Caco-2 (cell line): ENCODE measurements around the gene NUB1. TPM values are rescaled to one million over a fixed set of nuclear protein-coding genes. Genes with fewer than 3 reads are reported as not detected.

Experiments
- BruUV-seq: library from RNA; stranded (reverse); fragments of 400-500 nt; replicated peaks from 2 replicates; lab custom pipeline; 2021; lab: Mats Ljungman, UMichigan
- CTCF ChIA-PET: fragments of 300-600 bp; sonication (Branson Sonifier 250); formaldehyde crosslinking; loops from one replicate; lab custom pipeline; 2022; ENCODE audit warnings: antibody characterized with exemption; lab: Charles Lee
- POLR2A ChIA-PET: fragments of 300-600 bp; sonication (Branson Sonifier 250); formaldehyde crosslinking; loops from one replicate; lab custom pipeline; 2022; ENCODE audit warnings: antibody characterized with exemption; lab: Charles Lee
- DNase-seq, 2 experiments: peaks; one replicate each; pipeline versions ENCODE4 v3.0.0 to v3.0.0-alpha.2; 2020 to 2022
- H3K27me3 ChIP-seq: replicated peaks from 2 replicates; pipeline ENCODE4 v1.6.0; 2011; ENCODE audit warnings: low read length; ENCODE audit not compliant: control insufficient read depth, insufficient read depth
- H3K36me3 ChIP-seq: 2 replicates; pipeline ENCODE4 v1.5.1; 2011; ENCODE audit warnings: low read length; ENCODE audit not compliant: control insufficient read depth, insufficient read depth
- H3K4me1 ChIP-seq: fragments of 250-450 bp; sonication (Bioruptor Pico); 2 replicates; pipeline ENCODE4 v1.5.1; 2020; ENCODE audit warnings: mild to moderate bottlenecking
- H3K4me3 ChIP-seq: 2 replicates; pipeline ENCODE4 v1.5.1; 2011; ENCODE audit warnings: low read depth, mild to moderate bottlenecking, control low read depth, low read length
- H3K9me3 ChIP-seq: fragments of 250-450 bp; sonication (Bioruptor Pico); 2 replicates; pipeline ENCODE4 v1.5.1; 2020; ENCODE audit warnings: mild to moderate bottlenecking, moderate library complexity
- H3K27ac Mint-ChIP-seq: one replicate; pipeline ENCODE4 v1.8.0; 2022; ENCODE audit warnings: mixed read lengths; ENCODE audit not compliant: unreplicated experiment
- H3K27me3 Mint-ChIP-seq: one replicate; pipeline ENCODE4 v1.8.0; 2022; ENCODE audit warnings: mixed read lengths; ENCODE audit not compliant: insufficient read depth, unreplicated experiment
- H3K36me3 Mint-ChIP-seq: one replicate; pipeline ENCODE4 v1.8.0; 2022; ENCODE audit warnings: mild to moderate bottlenecking, mixed read lengths; ENCODE audit not compliant: insufficient read depth, unreplicated experiment
- H3K4me1 Mint-ChIP-seq: one replicate; pipeline ENCODE4 v1.8.0; 2022; ENCODE audit warnings: low read depth, mixed read lengths; ENCODE audit not compliant: unreplicated experiment
- H3K4me3 Mint-ChIP-seq: one replicate; pipeline ENCODE4 v1.8.0; 2022; ENCODE audit warnings: mild to moderate bottlenecking, moderate library complexity, mixed read lengths; ENCODE audit not compliant: unreplicated experiment
- H3K9me3 Mint-ChIP-seq: one replicate; pipeline ENCODE4 v1.8.0; 2022; ENCODE audit warnings: mixed read lengths; ENCODE audit not compliant: unreplicated experiment
- intact Hi-C: fragments of 100-400 bp; cut with micrococcal nuclease; formaldehyde crosslinking; loops from one replicate; pipeline ENCODE4 v1.10.0; 2022; ENCODE audit not compliant: unreplicated experiment
- total RNA-seq: library from RNA; stranded (reverse); gene quantifications from 2 replicates; pipeline ENCODE4 v1.2.3, GENCODE V29; 2022
- TF ChIP-seq, protein P1 (sequence below), 2 experiments: fragments of 200-600 bp in 1 of 2; IDR thresholded peaks; 1 replicate in 1 of 2; 2 replicates in 1 of 2; pipeline versions ENCODE4 v1.5.1 to v1.8.0; 2011 to 2022; ENCODE audit warnings: antibody characterized with exemption in 1 of 2, control low read depth in 1 of 2, inconsistent platforms in 1 of 2, low read depth in 1 of 2, low read length in 1 of 2, mild to moderate bottlenecking in 1 of 2, moderate library complexity in 1 of 2; ENCODE audit not compliant: insufficient read depth in 1 of 2, severe bottlenecking in 1 of 2, unreplicated experiment in 1 of 2

NUB1 gene
- total RNA-seq, 1 experiment from 2014 or later, result 51.6 TPM

DNA sequence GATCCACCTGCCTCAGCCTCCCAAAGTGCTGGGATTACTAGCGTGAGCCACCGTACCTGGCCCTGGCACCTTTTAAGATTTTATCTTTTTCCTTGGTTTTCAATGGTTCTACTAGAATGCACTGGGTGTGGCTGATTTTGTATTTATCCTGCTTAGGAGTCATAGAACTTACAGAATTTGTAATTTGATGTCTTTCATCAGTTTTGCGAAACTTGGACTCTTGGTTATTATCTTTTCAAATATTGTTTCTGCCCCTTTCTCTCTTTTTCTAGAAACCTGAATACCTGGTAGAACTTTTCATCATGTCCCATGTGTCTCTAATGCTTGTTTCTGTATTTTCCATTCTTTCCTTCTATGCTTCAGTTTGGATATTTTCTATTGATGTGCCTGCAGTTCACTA lies 2.8 kb upstream of the NUB1 start:
- Histone ChIP-seq H3K36me3 (peaks cover 2% of the 10 kb centered on the region), H3K4me3 (no peak overlapping the region), H3K4me1 (no peaks in the 10 kb centered on the region), H3K9me3 (no peaks in the 10 kb centered on the region), H3K27me3 (no peaks in the 10 kb centered on the region; the same call in 1 of the 2 replicates)
- Mint-ChIP-seq H3K9me3 (no peaks in the 10 kb centered on the region), H3K27me3 (no peaks in the 10 kb centered on the region), H3K4me3 (no peak overlapping the region), H3K36me3 (peaks cover 9% of the 10 kb centered on the region), H3K4me1 (no peaks in the 10 kb centered on the region), H3K27ac (no peak overlapping the region)
- intact Hi-C loops, result no loop called here
- ChIA-PET CTCF (no interaction called here), POLR2A (no interaction called here)
- TF ChIP-seq, protein P1, sequence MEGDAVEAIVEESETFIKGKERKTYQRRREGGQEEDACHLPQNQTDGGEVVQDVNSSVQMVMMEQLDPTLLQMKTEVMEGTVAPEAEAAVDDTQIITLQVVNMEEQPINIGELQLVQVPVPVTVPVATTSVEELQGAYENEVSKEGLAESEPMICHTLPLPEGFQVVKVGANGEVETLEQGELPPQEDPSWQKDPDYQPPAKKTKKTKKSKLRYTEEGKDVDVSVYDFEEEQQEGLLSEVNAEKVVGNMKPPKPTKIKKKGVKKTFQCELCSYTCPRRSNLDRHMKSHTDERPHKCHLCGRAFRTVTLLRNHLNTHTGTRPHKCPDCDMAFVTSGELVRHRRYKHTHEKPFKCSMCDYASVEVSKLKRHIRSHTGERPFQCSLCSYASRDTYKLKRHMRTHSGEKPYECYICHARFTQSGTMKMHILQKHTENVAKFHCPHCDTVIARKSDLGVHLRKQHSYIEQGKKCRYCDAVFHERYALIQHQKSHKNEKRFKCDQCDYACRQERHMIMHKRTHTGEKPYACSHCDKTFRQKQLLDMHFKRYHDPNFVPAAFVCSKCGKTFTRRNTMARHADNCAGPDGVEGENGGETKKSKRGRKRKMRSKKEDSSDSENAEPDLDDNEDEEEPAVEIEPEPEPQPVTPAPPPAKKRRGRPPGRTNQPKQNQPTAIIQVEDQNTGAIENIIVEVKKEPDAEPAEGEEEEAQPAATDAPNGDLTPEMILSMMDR (IDR thresholded peaks at IDR 0.05; ENCODE audit: insufficient read depth in 1 of 2, low read depth in 1 of 2, low read length in 1 of 2, severe bottlenecking in 1 of 2, unreplicated experiment in 1 of 2), result no peak
- no TSS peak for BruUV-seq
- no peak for DNase-seq

- no TSS peak for BruUV-seq
- Mint-ChIP-seq H3K9me3 (no peaks in the 10 kb centered on the region), H3K27ac (no peak overlapping the region), H3K4me1 (no peaks in the 10 kb centered on the region), H3K36me3 (peaks cover 9% of the 10 kb centered on the region), H3K4me3 (no peak overlapping the region), H3K27me3 (no peaks in the 10 kb centered on the region)
- ChIA-PET CTCF (interaction anchor here (3.3 kb wide), 1 partner anchor 24 kb away, joined by 12 read pairs; no protein-coding TSS in a partner anchor), POLR2A (no interaction called here)
- DNase-seq, result no peak
- TF ChIP-seq, protein P1 (IDR thresholded peaks at IDR 0.05; ENCODE audit: insufficient read depth in 1 of 2, low read depth in 1 of 2, low read length in 1 of 2, severe bottlenecking in 1 of 2, unreplicated experiment in 1 of 2), result no peak
- H3K4me3 ChIP-seq, result no peak overlapping the region
- peaks cover 2% of the 10 kb centered on the region for H3K36me3 ChIP-seq
- H3K4me1 ChIP-seq, result no peaks in the 10 kb centered on the region
- intact Hi-C loops, result no loop called here
- no peaks in the 10 kb centered on the region for H3K9me3 ChIP-seq
- H3K27me3 ChIP-seq, result no peaks in the 10 kb centered on the region; the same call in 1 of the 2 replicates
These were observed 1.8 kb upstream of the NUB1 start for GRCh38 chr7:151339651-151340382.

DNA sequence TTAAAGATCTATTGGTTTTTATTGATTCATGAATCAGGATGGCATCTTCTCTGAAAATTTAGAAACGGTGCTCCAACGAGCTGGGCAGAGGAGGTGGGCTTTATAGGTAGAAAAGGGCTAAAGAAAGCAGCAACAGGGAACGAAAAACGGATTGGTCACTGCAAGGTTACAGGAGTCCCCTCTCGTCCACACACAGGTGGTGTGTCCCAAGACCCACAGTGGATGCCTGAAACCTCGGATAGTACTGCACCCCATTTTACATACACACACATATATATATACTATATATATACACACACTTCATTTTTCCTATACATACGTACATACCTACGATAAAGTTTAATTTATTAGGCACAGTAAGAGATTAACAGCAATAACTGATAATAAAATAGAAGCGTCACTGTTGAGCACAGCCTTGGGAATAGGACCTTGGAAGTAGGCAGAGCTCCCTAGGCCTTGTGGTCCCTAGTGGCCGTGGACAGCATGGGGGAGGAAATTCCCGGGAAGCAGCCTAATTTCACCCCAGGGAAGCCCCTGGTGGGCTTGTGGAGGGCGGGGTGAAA lies 737 bp upstream of the NUB1 start:
- Mint-ChIP-seq H3K27ac (no peak overlapping the region), H3K9me3 (no peaks in the 10 kb centered on the region), H3K27me3 (no peaks in the 10 kb centered on the region), H3K36me3 (peaks cover 14% of the 10 kb centered on the region), H3K4me3 (peak overlapping the region; percentile 75), H3K4me1 (peaks cover 5% of the 10 kb centered on the region)
- CTCF ChIA-PET, result interaction anchor here (0.6 to 3.3 kb wide), 6 partner anchors 9 to 503 kb away, joined by 3 to 12 read pairs (median 5); no protein-coding TSS in a partner anchor
- Histone ChIP-seq H3K27me3 (no peaks in the 10 kb centered on the region), H3K4me3 (peak overlapping the region; percentile 85; the same call in 1 of the 2 replicates), H3K4me1 (peaks cover 8% of the 10 kb centered on the region), H3K36me3 (peaks cover 2% of the 10 kb centered on the region), H3K9me3 (no peaks in the 10 kb centered on the region)
- intact Hi-C loops, result loop anchor here (1.0 kb wide), 1 partner anchor 9 kb away; no protein-coding TSS in a partner anchor
- POLR2A ChIA-PET, result interaction anchor here (0.6 to 1.3 kb wide), 7 partner anchors 10 to 396 kb away, joined by 3 to 9 read pairs (median 4); partner anchors contain the start of gene ABCF2
- TF ChIP-seq, protein P1 (IDR thresholded peaks at IDR 0.05; ENCODE audit: insufficient read depth in 1 of 2, low read depth in 1 of 2, low read length in 1 of 2, severe bottlenecking in 1 of 2, unreplicated experiment in 1 of 2), result no peak
- DNase-seq, result no peak
- BruUV-seq, result no TSS peak
